GM19438 (cell line): Measurements from ENCODE around the gene IL13RA2.

Source experiments
- ATAC-seq: cut with Tn5 transposase; IDR thresholded peaks from one replicate; pipeline ENCODE4 v1.9.1; 2021; ENCODE audit warnings: low read depth; ENCODE audit not compliant: unreplicated experiment

Gene IL13RA2, protein sequence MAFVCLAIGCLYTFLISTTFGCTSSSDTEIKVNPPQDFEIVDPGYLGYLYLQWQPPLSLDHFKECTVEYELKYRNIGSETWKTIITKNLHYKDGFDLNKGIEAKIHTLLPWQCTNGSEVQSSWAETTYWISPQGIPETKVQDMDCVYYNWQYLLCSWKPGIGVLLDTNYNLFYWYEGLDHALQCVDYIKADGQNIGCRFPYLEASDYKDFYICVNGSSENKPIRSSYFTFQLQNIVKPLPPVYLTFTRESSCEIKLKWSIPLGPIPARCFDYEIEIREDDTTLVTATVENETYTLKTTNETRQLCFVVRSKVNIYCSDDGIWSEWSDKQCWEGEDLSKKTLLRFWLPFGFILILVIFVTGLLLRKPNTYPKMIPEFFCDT

DNA sequence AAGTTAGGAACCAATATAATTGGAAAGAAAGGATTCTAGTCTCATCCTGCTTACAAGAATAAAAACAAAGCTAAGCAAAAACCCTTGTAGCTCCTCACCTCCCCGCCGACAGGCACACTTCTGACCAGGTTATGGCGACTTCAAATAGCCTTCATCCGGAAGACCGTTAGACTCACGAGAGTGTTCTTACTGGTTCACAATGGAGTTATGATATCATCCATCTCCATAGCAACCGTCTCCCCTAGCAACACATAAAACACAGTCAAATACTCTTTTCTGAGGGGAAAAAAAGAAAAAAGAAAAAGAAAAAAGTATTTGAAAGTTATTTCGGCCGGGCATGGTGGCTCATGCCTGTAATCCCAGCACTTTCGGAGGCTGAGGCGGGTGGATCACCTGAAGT lies at the start of gene IL13RA2:
IL13RA2 (minus strand) TSS at position 162 of the 400 bp plus-strand sequence. CDS start 347 bp downstream, outside the sequence.
- no peak for ATAC-seq

DNA sequence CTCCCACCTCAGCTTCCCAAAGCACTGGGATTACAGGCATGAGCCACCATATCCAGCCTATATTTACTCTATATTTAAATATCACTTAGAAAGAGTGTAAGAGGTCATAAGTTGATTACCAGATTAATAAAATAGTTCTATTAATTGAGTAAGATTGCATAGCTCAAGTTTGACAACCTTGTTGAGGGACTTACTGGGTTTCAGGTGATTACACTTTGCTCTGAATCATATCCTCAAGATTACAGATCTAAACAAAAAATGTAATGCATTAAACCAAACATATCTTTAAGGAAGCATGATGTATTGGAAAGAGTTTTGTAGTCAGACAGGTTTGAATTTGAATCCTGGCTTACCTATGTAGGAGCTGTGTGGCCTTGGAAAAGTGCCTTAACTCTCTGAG lies 47.9 kb upstream of the IL13RA2 start:
- ATAC-seq, result no peak

DNA sequence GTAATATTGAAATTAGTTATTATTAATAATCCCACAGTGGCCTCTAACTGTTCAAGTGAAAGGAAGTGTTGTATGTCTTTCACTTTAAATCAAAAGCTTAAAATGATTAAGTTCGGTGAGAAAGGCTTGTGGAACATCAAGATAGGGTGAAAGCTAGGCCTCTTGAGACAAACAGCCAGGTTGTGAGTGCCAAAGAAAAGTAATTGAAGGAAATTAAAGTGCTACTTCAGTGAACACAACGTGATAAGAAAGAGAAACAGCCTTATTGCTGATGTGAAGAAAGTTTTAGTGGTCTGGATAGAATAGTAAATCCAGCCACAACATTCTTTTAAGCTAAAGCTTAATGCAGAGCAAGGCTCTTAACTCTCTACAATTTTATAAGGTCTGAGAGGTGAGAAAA lies 42.6 kb upstream of the IL13RA2 start:
- no peak for ATAC-seq

DNA sequence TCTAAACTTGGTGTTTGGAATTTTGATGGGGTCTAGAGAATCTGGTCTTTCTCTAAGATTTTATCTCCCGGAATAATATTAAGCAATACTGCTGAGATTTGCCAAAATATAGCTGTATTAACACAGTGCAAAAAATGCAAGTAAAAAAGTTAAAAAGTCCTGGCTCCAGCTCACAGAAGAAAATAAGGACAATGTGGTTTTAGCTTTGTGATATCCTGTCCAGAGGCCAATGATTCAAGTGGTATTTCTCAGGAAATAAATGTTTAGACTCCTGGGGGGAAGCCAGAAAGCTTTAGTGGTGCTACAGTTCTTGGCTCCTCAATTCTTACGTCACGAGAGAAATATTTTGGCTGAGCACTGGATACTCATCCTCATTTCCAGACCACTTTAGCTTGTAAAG lies 40.9 kb upstream of the IL13RA2 start:
- no peak for ATAC-seq

DNA sequence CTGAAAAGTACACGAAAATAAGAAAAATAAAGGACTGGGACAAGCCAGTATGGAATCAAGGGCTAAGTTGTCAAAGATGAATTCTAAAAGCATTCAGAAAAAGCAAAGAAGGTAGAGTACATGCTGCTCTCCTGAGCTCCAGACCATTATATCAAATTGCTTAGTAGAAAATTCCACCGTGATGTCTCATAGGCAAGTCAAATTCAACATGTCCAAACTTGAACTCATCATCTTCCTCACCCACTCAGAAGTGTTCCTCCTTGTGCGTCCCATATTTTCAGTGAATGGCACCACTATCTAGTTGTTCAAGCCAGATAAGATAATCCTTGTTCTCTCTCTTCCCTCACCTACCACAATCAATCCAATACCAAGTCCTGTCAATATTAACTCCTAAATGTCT lies 37.5 kb upstream of the IL13RA2 start:
- no peak for ATAC-seq

DNA sequence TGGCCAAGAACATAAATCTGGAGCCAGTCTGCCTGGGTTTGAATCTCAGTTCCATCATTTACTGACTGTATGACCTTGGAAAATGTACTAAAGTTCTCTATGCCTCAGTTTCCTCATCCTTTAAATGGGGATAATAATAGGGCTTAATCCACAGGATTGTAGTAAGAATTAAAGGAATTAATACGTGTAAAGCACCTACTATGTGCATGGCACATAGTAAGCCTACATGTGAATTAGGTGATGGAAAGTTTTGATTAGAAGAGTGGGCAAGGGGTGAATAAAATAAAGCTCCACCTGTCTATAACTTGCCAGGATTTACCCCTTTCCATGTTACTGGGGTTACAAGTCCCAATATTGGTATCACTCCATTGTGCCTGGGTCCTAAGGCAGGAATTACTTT lies 35.8 kb upstream of the IL13RA2 start:
- ATAC-seq, result no peak

DNA sequence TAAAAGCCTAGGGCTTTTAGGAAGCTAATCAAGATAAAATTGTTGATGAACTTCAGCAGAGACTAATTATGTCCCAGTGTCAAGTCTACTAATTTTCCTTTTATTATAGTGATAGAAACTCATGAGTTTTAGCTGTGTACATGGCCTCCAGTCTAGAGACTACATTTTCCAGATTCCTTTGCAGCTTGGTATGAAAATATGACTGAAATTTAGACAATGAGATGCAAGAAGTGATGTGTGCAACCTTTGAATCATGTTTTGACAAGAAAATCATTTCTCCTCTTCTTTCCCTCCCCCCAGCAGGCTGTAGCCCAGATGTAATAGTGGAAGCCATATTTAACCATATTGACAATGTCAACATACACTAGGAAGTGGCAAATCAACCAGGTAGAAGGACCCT lies 30.3 kb upstream of the IL13RA2 start:
- no peak for ATAC-seq

DNA sequence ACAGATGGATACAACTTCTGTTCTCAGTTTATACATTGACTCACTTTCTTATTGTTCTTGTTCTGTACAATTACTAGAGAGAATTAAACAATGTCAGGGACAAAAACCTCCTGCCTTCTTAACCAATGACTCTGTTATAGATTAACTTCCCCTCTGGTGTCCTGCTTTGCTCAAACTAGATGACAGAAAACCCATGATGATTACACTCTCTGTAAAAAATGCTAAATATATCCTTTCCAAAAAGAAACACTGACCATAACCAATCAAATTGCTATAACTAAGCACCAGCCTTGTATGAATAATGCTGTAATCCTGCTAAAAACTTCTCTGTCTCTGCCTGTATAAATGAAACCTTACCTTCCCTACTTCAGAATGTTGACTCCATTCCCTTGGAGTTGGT lies 29.8 kb upstream of the IL13RA2 start:
- no peak for ATAC-seq

DNA sequence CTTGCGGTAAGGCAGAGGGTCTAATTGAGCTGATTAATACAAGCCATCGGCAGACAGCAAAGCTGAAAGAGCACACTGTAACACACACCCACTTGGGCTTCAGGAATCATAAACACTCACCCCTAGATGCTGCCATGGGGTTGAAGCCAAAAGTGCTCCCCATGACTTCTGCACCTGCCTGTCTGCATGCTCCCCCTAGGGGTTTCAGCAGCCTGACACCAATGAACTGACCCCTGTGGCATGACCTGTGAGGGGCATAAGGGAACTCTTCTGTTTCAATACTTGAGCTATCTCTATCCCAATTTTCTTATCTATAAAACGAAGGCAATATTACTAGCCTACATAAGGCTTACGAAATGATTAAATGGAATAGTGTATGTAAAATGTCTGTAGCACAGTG lies 23.0 kb upstream of the IL13RA2 start:
- no peak for ATAC-seq

DNA sequence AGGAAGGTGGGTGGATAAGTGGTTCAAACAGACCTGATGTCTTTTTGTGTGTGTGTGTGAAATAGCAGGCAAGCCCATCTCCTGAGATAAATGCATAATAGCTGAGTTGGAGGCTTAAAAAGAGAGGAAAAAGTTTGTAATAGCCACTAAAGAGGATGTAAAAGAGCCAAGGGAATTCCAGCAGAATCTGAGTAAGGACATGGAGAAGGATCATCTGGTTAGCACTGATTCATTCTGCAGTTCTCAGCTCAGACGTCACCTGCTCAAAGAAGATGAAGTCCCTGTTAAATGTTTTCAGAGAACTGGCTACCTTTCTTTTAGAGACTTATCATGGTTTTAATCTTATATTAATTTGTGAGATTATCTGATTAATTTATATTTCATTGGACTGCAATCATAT lies 21.0 kb upstream of the IL13RA2 start:
- no peak for ATAC-seq

DNA sequence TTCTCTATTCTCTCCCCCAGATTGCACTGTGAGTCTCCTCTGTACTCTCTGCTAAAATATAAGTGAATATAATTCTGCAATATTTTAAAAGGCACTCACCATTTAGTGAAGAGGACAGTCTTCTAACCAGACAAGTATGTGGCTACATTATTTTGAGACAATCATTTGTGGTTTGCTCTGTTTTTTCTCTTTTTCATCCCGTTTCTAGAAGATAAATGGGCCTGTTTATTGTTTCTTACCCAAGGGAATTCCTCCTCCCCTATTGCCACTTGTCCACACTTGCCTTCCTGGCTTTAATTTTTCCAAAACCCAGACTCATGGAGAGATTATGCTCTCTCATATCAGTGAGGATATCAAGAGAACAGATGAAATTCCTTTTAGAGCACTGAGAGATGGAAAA lies 18.6 kb upstream of the IL13RA2 start:
- ATAC-seq, result no peak

DNA sequence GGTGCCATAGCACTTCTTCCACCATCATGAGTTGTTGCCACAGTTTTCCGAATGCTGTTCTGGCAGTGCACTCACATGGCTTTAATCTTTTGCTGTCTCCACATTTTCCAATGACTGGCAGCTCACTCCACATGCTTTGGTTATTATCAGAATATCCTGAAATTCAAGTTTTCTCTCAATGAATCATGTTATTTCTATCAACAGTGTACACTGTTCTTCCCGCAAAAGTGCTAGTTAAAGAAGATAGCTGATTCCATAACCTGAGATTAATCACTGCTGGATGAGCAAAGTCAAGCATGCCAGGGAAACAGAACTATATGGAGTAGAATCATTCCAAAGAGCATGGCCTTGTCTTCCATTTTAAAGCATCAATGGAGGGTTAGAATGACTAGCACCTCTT lies 14.6 kb upstream of the IL13RA2 start:
- no peak for ATAC-seq

DNA sequence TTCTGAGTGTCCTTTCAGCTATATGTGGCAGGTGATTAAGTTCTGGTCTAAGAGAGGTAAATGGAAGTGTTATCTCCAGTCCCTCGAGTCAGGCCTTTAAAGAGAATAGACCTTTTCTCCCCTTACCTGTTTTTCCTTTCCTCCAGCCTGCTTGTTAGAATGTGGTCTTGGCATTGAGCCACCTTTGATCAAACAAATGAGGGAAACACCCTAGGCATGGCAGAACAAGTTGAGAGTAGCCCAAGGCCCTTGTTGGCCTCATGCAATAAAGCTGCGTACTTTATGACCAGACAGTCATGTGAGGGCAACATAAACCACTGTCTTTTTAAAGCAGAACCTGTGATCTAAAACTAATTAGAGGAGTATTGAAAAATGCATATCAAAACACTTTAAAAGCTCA lies 13.2 kb upstream of the IL13RA2 start:
- ATAC-seq, result no peak

DNA sequence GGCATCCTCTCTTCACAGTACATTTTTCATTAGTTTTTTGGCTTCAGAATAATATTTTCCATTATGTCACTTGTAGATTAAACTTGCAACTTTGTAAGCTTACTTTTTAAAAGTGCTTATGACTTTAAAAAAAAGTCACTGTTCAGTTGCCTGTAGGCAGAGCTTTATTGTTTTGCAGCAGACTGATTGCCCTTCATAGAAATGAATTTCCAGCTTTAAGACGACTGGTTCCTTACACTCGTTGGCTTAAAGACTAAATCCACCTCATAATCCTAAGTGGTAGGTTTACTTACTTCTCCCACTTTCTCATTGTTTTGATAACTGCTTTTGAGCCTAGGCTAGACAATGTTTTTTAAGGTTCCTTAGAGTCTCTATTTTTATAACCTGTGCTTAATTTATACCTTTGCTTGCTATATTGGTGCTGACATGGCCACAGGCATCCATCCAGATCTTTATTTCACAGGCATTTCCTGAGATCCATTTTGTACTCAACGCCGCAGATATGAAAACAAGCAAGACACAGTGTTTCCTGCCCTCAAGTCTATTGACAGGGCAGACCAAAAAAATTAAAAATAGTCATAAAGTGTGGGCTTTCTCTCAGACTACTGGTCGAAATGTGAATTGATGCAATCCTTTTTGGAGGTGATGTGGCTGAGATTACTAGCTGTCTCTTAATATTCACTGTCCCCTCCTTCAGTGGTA lies 12.6 kb upstream of the IL13RA2 start:
- no peak for ATAC-seq

DNA sequence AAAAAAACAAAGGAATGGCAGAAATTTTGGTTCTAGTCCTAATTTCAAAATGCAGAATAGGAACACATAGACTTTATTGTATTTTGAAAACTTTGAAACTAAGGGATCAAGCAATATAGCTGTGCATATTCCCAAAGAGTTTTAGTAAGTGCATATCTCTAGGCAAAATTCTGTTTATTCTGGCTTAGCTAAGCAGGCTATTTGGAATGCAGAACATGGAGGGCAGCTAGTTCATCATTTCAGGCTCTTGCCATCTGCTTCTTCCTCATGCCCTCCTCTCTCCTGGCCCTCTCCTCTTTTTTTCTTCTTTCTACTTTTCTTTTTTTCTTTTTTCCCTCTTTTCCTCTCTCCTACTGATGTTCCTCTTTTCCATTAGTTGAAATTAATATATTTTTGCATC lies 12.0 kb upstream of the IL13RA2 start:
- no peak for ATAC-seq

DNA sequence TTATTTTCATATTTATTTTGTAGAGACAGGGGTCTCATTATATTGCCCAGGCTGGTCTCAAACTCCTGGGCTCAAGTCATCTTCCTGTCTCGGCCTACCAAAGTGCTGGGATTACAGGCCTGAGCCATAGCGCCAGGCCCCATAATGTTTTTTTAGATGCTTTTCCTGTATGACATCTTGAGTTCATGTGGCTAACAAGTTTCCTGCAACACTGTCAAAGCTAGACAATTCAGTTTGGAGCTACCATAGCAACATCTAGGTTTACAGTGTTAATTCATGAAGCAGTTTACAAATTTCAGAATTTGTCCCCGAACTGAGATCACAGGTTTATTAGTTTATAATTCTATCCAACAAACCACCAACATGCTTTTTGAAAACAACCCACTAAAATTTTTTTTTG lies 6.4 kb upstream of the IL13RA2 start:
- ATAC-seq, result no peak

DNA sequence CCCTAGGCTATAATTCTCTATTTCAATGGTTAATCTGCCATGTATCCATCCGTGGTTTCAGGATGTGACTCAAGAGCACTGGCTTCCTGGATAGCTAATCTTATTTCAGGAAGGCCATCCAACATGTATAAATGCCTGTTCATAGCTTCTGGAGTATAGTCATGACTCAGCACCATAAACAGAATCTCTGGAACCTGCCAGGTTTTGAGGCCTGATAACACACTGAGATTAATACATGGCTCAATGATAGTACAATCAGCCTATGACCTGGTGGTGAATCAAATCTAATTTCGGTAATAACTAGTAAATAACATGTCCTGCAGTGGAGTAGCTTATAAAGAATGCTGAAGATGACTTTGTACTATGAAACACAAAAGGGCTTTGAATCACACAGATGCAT lies 5.7 kb upstream of the IL13RA2 start:
- no peak for ATAC-seq

DNA sequence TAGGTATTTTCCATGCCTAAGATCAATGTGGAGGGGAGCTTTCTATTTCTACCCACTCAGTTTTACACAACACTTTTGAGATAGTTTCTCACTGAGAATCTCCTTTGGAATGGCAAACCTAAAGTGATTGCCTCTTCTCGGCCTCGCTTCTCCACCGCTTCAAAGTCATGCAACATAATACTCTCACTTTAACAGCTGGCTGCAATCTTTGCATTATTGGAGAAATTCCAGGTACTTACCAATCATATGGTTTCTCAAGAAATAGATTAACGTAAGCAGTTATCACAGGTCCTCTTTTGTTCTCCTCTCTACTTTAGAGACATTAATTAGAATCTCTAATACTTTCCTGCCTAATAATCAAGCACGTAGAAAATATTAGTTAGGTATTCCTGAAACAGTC lies 3.7 kb upstream of the IL13RA2 start:
- no peak for ATAC-seq

DNA sequence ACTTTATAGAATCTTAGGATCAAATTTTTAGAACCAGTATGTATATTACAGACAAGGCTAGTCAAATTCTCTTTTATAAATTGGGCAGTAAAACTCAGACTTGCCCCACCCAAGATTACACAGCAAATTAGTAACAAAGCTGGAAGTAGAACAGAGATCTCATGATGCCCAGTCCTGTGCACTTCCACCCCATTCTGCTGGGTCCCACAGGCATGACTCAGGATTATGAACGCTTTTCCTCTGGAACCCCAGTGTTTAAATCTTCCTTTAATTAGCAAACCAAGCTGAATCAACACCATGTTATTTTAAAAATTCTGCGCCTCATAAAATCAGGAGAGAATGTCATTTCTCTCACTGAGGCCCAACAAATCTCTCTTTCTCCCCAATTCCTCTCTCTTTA lies 1.5 kb upstream of the IL13RA2 start:
- no peak for ATAC-seq

DNA sequence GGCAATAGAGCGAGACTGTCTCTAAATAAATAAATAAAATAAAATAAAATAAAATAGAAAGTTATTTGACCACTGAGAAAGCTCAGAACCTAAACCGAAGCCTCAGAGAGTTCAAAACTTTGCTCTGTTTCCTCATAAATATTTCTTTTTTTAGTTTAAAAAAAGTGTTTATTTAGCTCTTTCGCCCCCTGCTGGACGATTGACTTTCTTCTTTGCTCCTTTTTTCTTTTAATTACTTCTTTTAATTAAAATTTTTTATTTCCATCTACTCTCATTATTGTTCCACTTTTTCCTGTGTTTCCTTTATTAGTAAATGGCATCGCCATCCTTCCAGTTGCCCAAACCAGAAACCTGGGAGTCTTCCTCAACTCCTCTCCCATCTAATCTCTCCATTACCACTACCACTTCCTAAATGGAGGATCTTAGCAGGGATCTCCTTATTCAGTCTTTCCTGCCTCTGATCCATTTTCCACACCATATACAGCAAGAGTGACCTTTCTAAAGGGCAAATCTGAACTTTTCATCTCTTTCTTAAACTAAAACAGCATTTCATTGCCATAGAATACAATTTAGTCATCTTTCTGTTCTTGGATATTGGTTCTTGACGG lies 728 bp upstream of the IL13RA2 start:
- no peak for ATAC-seq

DNA sequence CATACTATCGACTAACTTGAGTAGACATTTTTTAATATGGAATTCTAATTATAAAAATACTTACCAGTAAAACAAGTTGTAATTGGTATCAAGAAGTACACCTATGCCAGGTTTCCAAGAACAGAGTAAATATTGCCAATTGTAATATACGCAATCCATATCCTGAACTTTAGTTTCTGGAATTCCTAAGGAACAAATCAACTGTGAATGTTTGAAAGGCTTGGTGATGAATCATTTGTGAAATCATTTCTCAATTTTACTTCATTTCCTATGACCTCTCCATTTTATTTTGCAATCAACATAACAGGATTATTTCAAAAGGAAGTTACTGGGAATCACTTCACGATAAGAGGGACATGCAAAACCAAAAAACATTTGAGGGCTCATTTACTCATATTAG lies 3.7 kb downstream of the IL13RA2 start:
- no peak for ATAC-seq

DNA sequence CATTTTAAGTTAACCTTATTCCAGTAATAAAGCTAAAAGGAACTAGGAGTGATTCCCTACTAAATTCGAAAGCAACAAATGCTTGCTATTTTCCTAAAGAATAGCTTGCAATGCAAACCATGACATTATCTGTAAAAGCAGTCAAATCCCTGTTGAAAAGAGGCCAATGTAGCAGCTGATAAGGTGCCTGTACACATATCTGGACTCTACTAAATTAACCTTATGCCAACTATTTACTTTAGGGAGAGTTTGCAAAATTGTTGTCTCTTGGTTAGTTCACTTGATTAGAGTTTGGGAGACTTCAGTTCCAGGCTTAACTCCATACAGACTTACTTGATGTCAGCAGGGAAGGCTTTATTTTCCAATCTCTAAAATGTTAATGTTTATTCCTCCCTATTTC lies 6.0 kb downstream of the IL13RA2 start:
- no peak for ATAC-seq
